NCI-H1930 (cell line): Measurements from ENCODE around the gene DAND5.

Experiments
- DNase-seq, 2 experiments: peaks; one replicate each; lab custom pipeline; 2025; lab: John Stamatoyannopoulos, UW

The DAND5 gene

GRCh38 chr19:13022859-13023636 lies 53.7 kb downstream of the DAND5 start:
- no peak for DNase-seq

DNA sequence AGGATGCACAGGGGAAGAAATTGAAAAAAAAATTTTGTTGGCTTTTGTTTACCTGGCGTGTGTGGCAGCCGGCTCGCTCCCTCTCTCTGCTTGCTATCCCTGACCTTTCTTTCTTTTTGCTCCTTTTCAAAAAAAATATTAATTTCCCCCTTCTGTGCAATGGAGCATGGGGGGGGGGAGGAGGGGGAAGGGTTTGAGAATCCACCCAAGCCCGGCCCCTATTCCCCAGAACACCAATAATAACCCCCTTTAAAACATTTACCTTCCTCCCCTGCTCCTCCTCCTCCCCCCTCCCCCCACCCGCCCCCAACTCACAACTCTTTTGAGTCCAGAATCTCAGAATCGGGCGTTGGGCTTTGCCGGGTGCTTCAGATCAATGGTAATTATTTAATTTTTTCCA lies 54.3 kb downstream of the DAND5 start:
- DNase-seq = no peak
